CD4-positive, alpha-beta memory T cell (primary cell): Measurements from ENCODE around the gene IER2. TPM values are rescaled to one million over a fixed set of nuclear protein-coding genes. Genes with fewer than 3 reads are reported as not detected.

Source experiments
- CTCF ChIA-PET: fragments of 350-600 bp; sonication (Branson Sonifier 250); formaldehyde crosslinking; loops from one replicate; lab custom pipeline; 2021; ENCODE audit warnings: inconsistent platforms; ENCODE audit not compliant: partially characterized antibody; lab: Charles Lee
- POLR2A ChIA-PET: fragments of 350-600 bp; sonication (Branson Sonifier 250); formaldehyde crosslinking; loops from one replicate; lab custom pipeline; 2021; ENCODE audit not compliant: partially characterized antibody; lab: Charles Lee
- DNase-seq, 5 donors: peaks; one replicate each; pipeline versions ENCODE4 v3.0.0 to v3.0.0-alpha.2; 2020 to 2022; ENCODE audit warnings: mixed read lengths in 1 of 5
- H3K27ac ChIP-seq: one replicate; pipeline ENCODE4 v1.7.0; 2013; ENCODE audit warnings: low read depth, low read length
- H3K27me3 ChIP-seq: 2 replicates; pipeline ENCODE4 v1.7.0; 2013; ENCODE audit warnings: mild to moderate bottlenecking, low read length, moderate library complexity; ENCODE audit not compliant: insufficient read depth
- H3K36me3 ChIP-seq: 2 replicates; pipeline ENCODE4 v1.7.0; 2013; ENCODE audit warnings: mild to moderate bottlenecking, low read length, moderate library complexity; ENCODE audit not compliant: insufficient read depth
- H3K4me1 ChIP-seq: 2 replicates; pipeline ENCODE4 v1.7.0; 2013; ENCODE audit warnings: mild to moderate bottlenecking, low read length, moderate library complexity; ENCODE audit not compliant: insufficient read depth
- H3K4me3 ChIP-seq, 2 donors: one replicate each; pipeline ENCODE4 v1.7.0; 2013; ENCODE audit warnings: low read length in 2 of 2, mild to moderate bottlenecking in 1 of 2
- H3K9me3 ChIP-seq, 2 donors: one replicate each; pipeline ENCODE4 v1.7.0; 2013; ENCODE audit warnings: low read length in 2 of 2, control low read depth in 1 of 2; ENCODE audit not compliant: control insufficient read depth in 1 of 2
- H3K27ac Mint-ChIP-seq, 7 donors: one replicate each; pipeline ENCODE4 v1.8.0; 2020 to 2021; ENCODE audit warnings: mixed read lengths in 7 of 7, mild to moderate bottlenecking in 6 of 7, inconsistent platforms in 3 of 7, moderate library complexity in 3 of 7
- H3K27me3 Mint-ChIP-seq, 2 donors: one replicate each; pipeline ENCODE4 v1.8.0; 2020 to 2021; ENCODE audit warnings: mixed read lengths in 2 of 2
- H3K36me3 Mint-ChIP-seq, 2 donors: one replicate each; pipeline ENCODE4 v1.8.0; 2020 to 2021; ENCODE audit warnings: mixed read lengths in 2 of 2, inconsistent platforms in 1 of 2, mild to moderate bottlenecking in 1 of 2
- H3K4me1 Mint-ChIP-seq, 4 donors: one replicate each; pipeline ENCODE4 v1.8.0; 2020 to 2021; ENCODE audit warnings: mixed read lengths in 4 of 4, mild to moderate bottlenecking in 1 of 4
- H3K4me3 Mint-ChIP-seq, 8 donors: one replicate each; pipeline ENCODE4 v1.8.0; 2020 to 2021; ENCODE audit warnings: mixed read lengths in 8 of 8, mild to moderate bottlenecking in 7 of 8, moderate library complexity in 6 of 8, inconsistent platforms in 3 of 8
- H3K9me3 Mint-ChIP-seq, 8 donors: one replicate each; pipeline ENCODE4 v1.8.0; 2020 to 2021; ENCODE audit warnings: mixed read lengths in 8 of 8, mild to moderate bottlenecking in 5 of 8, inconsistent platforms in 3 of 8, moderate library complexity in 1 of 8
- intact Hi-C: fragments of 100-400 bp; cut with micrococcal nuclease; formaldehyde crosslinking; loops from one replicate; pipeline ENCODE4 v1.15.1; 2023
- polyA plus RNA-seq, 2 donors: library from polyadenylated mRNA; unstranded; fragments of 300-500 nt; fragmentation: Illumina TruSeq; gene quantifications; one replicate each; pipeline ENCODE4 v1.2.3, GENCODE V29; 2021
- total RNA-seq, 2 experiments: library from RNA; stranded (reverse); gene quantifications; one replicate each; pipeline ENCODE4 v1.2.3, GENCODE V29; 2021

The IER2 gene
- total and polyA plus RNA-seq, 4 experiments from 2014 or later: 148 to 446 (median 177) TPM

DNA sequence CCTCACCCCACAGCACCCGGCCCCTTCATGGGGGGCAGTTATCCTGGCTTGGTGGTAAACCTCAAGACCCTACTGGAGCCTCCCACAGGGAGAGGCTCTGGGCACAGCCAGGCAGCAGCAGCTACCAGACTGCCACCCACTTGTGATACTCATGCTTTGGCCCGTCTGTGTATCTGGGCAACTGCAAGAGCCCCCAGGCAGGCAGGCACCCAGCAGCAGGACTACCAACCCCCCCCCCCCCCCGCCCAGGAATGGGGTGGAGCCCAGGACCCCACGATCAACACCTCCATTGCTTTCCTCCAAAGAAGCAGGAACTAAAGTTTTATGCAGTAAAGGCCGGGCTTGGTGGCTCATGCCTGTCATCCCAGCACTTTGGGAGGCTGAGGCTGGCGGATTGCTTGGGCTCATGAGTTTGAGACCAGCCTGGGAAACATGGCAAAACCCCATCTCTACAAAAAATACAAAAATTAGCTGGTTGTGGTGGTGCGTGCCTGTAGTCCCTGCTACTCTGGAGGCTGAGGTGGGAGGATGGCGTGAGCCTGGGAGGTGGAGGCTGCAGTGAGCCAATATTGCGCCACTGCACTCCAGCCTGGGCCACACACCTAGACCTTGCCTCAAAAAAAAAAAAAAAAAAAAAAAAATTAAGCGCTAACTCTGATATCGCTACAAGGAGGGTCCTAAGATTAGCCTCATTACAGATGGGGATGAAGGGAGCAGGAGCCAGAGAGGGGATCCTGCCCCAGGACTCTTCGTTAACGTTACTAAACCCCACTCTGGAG lies 46.4 kb upstream of the IER2 start:
- Mint-ChIP-seq H3K36me3 (peaks cover 3 to 6% of the 10 kb centered on the region in 2 donors), H3K4me3 (peak overlapping the region; percentile 87 to 97 (median 92)), H3K27ac (peak overlapping the region in 5 of 7 donors; percentile 43 to 94 (median 83)), H3K27me3 (peaks cover 0 to 2% of the 10 kb centered on the region in 2 donors), H3K4me1 (peaks cover 19 to 55% (median 36%) of the 10 kb centered on the region in 4 donors), H3K9me3 (peaks cover 0 to 2% (median 0%) of the 10 kb centered on the region in 8 donors)
- H3K9me3 ChIP-seq: no peaks in the 10 kb centered on the region
- peak overlapping the region; percentile 62 for H3K27ac ChIP-seq
- no peaks in the 10 kb centered on the region for H3K36me3 ChIP-seq
- DNase-seq: no peak
- peak overlapping the region in 1 of 2 donors; percentile 65 for H3K4me3 ChIP-seq
- H3K27me3 ChIP-seq: no peaks in the 10 kb centered on the region
- ChIA-PET POLR2A (interaction anchor here (1.1 to 5.1 kb wide), 16 partner anchors 9 to 328 kb away, joined by 3 to 69 read pairs (median 10); partner anchors contain the start of genes GCDH, HOOK2, IER2 and NACC1), CTCF (interaction anchor here (0.8 to 4.4 kb wide), 18 partner anchors 9 to 171 kb away, joined by 3 to 40 read pairs (median 6); partner anchors contain the start of genes IER2, NACC1, STX10 and TRMT1)
- intact Hi-C loops: loop anchor here (1.0 kb wide), 1 partner anchor 13 kb away; the partner anchor contains the start of gene TRMT1
- peaks cover 67% of the 10 kb centered on the region for H3K4me1 ChIP-seq

DNA sequence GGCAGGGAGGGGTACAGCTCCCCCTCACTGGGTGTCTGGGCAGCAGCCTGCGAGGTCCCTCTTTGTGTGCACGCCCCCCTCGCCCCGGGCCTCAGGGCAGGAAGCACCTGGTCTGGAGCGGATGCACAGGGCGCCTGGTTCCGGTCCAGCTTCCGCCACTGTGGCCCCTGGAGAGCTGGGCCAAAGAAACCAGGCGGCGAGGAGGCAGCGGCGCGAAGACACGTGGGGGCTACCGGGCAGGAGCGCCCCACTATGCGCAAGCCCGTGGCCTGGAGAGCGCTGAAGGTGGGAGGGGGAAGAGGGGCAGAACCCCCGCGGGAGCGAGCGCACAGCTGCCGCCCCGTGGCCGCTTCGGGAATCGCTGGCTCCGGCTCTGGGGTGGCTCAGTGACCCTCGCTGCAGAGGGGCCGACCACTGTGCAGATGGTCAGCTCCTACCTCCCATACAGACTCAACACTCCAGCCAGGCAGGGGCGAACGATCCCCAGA lies 45.8 kb upstream of the IER2 start:
- H3K27ac Mint-ChIP-seq: peak overlapping the region; percentile 83 to 94 (median 93)
- DNase-seq: peak; percentile 50 to 74 (median 60)
- ChIA-PET POLR2A (interaction anchor here (0.7 to 5.1 kb wide), 19 partner anchors 9 to 329 kb away, joined by 3 to 69 read pairs (median 5); partner anchors contain the start of genes GCDH, HOOK2, IER2 and NACC1), CTCF (interaction anchor here (0.8 to 4.4 kb wide), 19 partner anchors 9 to 172 kb away, joined by 3 to 40 read pairs (median 5); partner anchors contain the start of genes IER2, NACC1, STX10 and TRMT1)
- peaks cover 18 to 49% (median 32%) of the 10 kb centered on the region in 4 donors for H3K4me1 Mint-ChIP-seq
- Histone ChIP-seq H3K4me1 (peaks cover 63% of the 10 kb centered on the region), H3K36me3 (no peaks in the 10 kb centered on the region), H3K27ac (peak overlapping the region; percentile 48), H3K4me3 (peak overlapping the region; percentile 65 to 73), H3K9me3 (no peaks in the 10 kb centered on the region), H3K27me3 (no peaks in the 10 kb centered on the region)
- peak overlapping the region; percentile 87 to 97 (median 92) for H3K4me3 Mint-ChIP-seq
- intact Hi-C loops: loop anchor here (1.0 kb wide), 1 partner anchor 12 kb away; the partner anchor contains the start of gene TRMT1
- peaks cover 3 to 6% of the 10 kb centered on the region in 2 donors for H3K36me3 Mint-ChIP-seq
- no peaks in the 10 kb centered on the region for H3K9me3 Mint-ChIP-seq
- no peaks in the 10 kb centered on the region for H3K27me3 Mint-ChIP-seq

DNA sequence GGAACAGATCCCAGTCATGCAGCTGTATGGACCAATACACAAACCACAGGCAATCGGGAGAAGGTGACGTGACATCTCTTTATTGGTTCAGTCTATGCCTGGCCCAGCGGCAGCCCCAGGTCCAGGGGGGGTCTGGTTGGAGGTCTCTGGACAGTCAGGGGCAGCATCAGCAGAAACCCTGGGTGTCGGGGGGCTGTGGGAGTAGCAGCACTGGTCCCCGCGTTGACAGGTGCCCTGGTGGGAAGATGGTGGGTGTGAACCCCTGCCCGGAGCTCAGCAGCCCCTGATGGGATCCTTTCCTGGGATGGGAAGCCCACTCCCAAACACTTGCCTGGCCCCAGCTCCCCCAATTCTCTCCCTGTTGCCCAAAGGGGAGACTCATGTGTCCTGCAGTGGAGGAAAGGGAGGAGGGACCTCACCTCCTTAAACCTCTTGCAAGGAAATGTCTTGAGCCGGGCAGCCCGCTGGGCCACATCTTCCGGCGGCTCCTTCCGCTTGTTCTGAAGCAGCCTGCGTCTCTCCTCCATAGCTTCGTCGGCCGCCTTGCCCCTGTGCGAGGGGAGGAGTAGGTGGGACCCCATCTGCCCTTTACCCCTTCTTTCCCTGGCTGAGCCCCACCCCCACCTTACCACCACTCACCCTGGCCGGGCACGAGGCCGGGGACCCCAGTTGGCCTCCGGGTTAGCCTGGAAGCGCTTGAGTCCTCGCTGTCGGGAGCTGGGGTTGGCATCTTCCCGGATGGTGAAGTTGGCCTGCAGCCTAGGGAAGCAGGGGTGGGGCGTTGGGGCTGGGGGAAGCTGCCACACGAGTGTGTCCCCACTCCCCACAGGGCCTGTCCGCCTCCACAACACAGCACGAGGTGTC lies 45.1 kb upstream of the IER2 start:
- DNase-seq: peak in 2 of 5 donors; percentile 23 to 56
- Histone ChIP-seq H3K27me3 (no peaks in the 10 kb centered on the region), H3K4me1 (peaks cover 56% of the 10 kb centered on the region), H3K9me3 (no peaks in the 10 kb centered on the region), H3K36me3 (peaks cover 2% of the 10 kb centered on the region), H3K4me3 (peak overlapping the region; percentile 65 to 73), H3K27ac (peak overlapping the region; percentile 48)
- H3K36me3 Mint-ChIP-seq: peaks cover 1 to 7% of the 10 kb centered on the region in 2 donors
- CTCF ChIA-PET: interaction anchor here (1.0 to 4.4 kb wide), 19 partner anchors 10 to 172 kb away, joined by 3 to 40 read pairs (median 5); partner anchors contain the start of genes IER2, NACC1, STX10 and TRMT1
- peak overlapping the region; percentile 87 to 97 (median 92) for H3K4me3 Mint-ChIP-seq
- peaks cover 14 to 42% (median 28%) of the 10 kb centered on the region in 4 donors for H3K4me1 Mint-ChIP-seq
- H3K9me3 Mint-ChIP-seq: no peaks in the 10 kb centered on the region
- POLR2A ChIA-PET: interaction anchor here (0.7 to 5.1 kb wide), 19 partner anchors 8 to 330 kb away, joined by 3 to 69 read pairs (median 5); partner anchors contain the start of genes GCDH, HOOK2, IER2 and NACC1
- intact Hi-C loops: loop anchor here (1.0 kb wide), 1 partner anchor 11 kb away; the partner anchor contains the start of gene TRMT1
- H3K27ac Mint-ChIP-seq: peak overlapping the region; percentile 83 to 94 (median 93)
- H3K27me3 Mint-ChIP-seq: no peaks in the 10 kb centered on the region

DNA sequence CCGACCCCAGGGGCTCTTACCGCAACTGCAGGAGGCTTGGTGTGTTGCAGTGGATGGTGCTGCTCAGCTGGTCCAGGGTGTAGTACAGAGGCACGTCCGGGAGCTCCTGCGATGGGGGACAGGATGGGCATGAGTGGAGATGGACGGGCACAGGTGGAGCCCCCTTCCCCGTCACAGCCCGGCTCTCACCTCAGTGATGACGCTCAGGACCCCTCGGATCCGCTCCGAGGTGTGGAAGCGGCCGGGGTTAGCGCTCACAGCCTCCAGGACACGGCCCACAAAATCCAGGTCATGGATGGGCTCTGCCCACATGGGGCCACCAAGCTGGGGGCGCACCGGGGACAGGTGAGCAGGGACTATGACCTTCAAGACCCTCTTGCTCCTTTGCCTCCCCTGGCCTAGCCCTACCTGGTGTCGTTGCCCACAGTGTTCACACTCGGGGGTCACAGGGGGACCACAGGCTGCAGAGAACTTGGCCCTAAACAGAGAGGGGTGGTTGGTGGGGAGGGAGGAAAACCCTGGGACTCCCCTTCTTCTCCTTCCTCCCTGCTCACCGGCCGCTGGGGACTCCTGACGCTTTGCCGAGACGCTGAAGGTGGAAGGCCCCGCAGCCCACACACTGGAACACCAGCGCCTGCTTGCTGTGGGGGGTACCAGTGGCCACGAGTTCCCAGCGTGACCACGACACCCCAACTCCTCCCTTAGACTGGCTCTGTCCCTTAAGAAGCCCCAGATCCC lies 40.7 kb upstream of the IER2 start:
- H3K27me3 ChIP-seq: no peaks in the 10 kb centered on the region
- Mint-ChIP-seq H3K27me3 (no peaks in the 10 kb centered on the region), H3K9me3 (no peaks in the 10 kb centered on the region), H3K36me3 (peaks cover 0 to 12% of the 10 kb centered on the region in 2 donors), H3K4me1 (peaks cover 1 to 8% (median 3%) of the 10 kb centered on the region in 4 donors), H3K4me3 (no peak overlapping the region), H3K27ac (no peak overlapping the region)
- no peak overlapping the region for H3K4me3 ChIP-seq
- no peaks in the 10 kb centered on the region for H3K9me3 ChIP-seq
- POLR2A ChIA-PET: interaction anchor here (2.7 kb wide), 1 partner anchor 10 kb away, joined by 6 read pairs; no protein-coding TSS in a partner anchor
- peaks cover 10% of the 10 kb centered on the region for H3K36me3 ChIP-seq
- intact Hi-C loops: no loop called here
- no peak overlapping the region for H3K27ac ChIP-seq
- CTCF ChIA-PET: interaction anchor here (0.7 to 1.7 kb wide), 3 partner anchors 10 to 20 kb away, joined by 3 to 4 read pairs (median 3); no protein-coding TSS in a partner anchor
- no peak for DNase-seq
- peaks cover 12% of the 10 kb centered on the region for H3K4me1 ChIP-seq

DNA sequence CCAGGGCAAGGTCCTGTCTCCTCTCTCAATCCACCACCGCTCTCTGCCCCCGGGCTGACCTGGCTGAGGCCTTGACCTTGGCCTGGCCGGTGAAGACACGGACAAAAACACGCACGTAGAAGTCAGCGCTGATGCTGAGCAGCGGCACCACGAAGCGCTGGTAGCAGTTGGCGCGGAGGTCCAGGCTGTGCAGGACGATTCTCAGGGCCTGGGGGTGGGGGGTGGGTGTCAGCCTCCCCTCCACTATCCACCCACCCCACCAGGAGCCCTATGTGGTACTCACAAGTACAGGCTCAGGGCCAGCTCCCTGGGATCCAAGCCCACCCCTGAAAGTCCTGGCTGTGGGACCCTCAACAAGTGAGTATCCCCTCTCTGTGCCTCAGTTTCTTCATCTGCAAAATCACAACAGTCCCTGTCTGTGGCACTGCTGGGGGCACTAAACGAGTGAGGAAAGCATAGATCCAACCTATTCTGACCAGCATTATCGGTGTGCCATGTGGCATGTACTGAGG lies 40.1 kb upstream of the IER2 start:
- H3K4me1 ChIP-seq: peaks cover 6% of the 10 kb centered on the region
- H3K36me3 ChIP-seq: peaks cover 15% of the 10 kb centered on the region
- H3K27ac ChIP-seq: no peak overlapping the region
- H3K27me3 ChIP-seq: no peaks in the 10 kb centered on the region
- ChIA-PET POLR2A (interaction anchor here (2.7 kb wide), 1 partner anchor 11 kb away, joined by 6 read pairs; no protein-coding TSS in a partner anchor), CTCF (interaction anchor here (0.5 to 1.7 kb wide), 2 partner anchors 16 to 132 kb away, joined by 3 to 4 read pairs; no protein-coding TSS in a partner anchor)
- H3K4me1 Mint-ChIP-seq: peaks cover 0 to 4% (median 2%) of the 10 kb centered on the region in 4 donors
- intact Hi-C loops: no loop called here
- H3K9me3 ChIP-seq: no peaks in the 10 kb centered on the region
- H3K4me3 ChIP-seq: no peak overlapping the region
- H3K27me3 Mint-ChIP-seq: no peaks in the 10 kb centered on the region
- no peak for DNase-seq
- no peak overlapping the region for H3K4me3 Mint-ChIP-seq
- H3K9me3 Mint-ChIP-seq: no peaks in the 10 kb centered on the region
- no peak overlapping the region for H3K27ac Mint-ChIP-seq
- H3K36me3 Mint-ChIP-seq: peaks cover 0 to 11% of the 10 kb centered on the region in 2 donors
